Keratinocyte (primary cell): ENCODE measurements around the gene COL9A3.

ENCODE experiments used
- EZH2 ChIP-seq: IDR thresholded peaks from one replicate; pipeline ENCODE4 v1.6.1; 2012; ENCODE audit warnings: inconsistent platforms, mild to moderate bottlenecking, low read length, moderate library complexity
- TF ChIP-seq, protein P1 (sequence below), 3 experiments: IDR thresholded peaks in 1 of 3; conservative IDR thresholded peaks in 1 of 3; optimal IDR thresholded peaks in 1 of 3; 2 replicates in 2 of 3; 3 replicates in 1 of 3; pipeline versions ENCODE3 to v1.5.1; 2011; ENCODE audit warnings: low read length in 3 of 3, mild to moderate bottlenecking in 3 of 3, moderate library complexity in 2 of 3, control low read depth in 1 of 3, inconsistent platforms in 1 of 3; ENCODE audit not compliant: insufficient read depth in 2 of 3; ENCODE audit errors: extremely low read depth in 1 of 3

DNA sequence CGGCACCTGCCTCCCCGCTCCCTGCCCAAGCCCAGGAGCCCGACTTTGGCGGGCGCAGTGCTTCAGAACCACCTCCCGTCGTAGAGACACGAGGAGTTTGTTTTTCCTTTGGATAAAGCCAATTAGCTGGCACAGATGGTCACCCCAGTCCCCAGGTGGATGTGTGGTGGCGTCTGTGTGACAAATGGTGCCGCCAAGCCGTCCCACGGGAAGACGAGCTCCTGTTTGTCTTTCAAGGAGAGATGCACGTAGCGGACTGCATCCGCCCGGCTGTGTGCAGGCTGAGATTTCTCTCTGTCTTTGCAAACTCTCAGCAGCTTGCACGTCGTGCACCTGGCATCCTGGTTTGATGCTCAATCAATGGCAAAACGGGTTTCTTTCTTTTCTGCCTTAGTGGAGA is 36.6 kb upstream of the COL9A3 start:
- TF ChIP-seq, protein P1, sequence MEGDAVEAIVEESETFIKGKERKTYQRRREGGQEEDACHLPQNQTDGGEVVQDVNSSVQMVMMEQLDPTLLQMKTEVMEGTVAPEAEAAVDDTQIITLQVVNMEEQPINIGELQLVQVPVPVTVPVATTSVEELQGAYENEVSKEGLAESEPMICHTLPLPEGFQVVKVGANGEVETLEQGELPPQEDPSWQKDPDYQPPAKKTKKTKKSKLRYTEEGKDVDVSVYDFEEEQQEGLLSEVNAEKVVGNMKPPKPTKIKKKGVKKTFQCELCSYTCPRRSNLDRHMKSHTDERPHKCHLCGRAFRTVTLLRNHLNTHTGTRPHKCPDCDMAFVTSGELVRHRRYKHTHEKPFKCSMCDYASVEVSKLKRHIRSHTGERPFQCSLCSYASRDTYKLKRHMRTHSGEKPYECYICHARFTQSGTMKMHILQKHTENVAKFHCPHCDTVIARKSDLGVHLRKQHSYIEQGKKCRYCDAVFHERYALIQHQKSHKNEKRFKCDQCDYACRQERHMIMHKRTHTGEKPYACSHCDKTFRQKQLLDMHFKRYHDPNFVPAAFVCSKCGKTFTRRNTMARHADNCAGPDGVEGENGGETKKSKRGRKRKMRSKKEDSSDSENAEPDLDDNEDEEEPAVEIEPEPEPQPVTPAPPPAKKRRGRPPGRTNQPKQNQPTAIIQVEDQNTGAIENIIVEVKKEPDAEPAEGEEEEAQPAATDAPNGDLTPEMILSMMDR (optimal IDR thresholded peaks at IDR 0.05 in 1 of 3, IDR thresholded peaks at IDR 0.05 in 1 of 3, conservative IDR thresholded peaks at IDR 0.05 in 1 of 3; ENCODE audit: extremely low read depth in 1 of 3, insufficient read depth in 2 of 3, low read length in 3 of 3): no peak
- TF ChIP-seq EZH2: no peak
